Measurements from ENCODE around the gene KLHL6. TPM values are rescaled to one million over a fixed set of nuclear protein-coding genes. Genes with fewer than 3 reads are reported as not detected.

KLHL6 gene
- total RNA-seq, 4 donors from 2014 or later, result 0.26 to 2.0 (median 1.6) TPM

GRCh38 chr3:183519891-183520290, 35.6 kb downstream of the KLHL6 start:
- H3K27ac ChIP-seq, result no peak overlapping the region
- no peak overlapping the region for H3K4me3 ChIP-seq
- no peaks in the 10 kb centered on the region for H3K9me3 ChIP-seq
- no peak for DNase-seq
- H3K36me3 ChIP-seq, result no peaks in the 10 kb centered on the region
- TF ChIP-seq POLR2A (IDR thresholded peaks at IDR 0.05), result no peak
- TF ChIP-seq, protein P1, sequence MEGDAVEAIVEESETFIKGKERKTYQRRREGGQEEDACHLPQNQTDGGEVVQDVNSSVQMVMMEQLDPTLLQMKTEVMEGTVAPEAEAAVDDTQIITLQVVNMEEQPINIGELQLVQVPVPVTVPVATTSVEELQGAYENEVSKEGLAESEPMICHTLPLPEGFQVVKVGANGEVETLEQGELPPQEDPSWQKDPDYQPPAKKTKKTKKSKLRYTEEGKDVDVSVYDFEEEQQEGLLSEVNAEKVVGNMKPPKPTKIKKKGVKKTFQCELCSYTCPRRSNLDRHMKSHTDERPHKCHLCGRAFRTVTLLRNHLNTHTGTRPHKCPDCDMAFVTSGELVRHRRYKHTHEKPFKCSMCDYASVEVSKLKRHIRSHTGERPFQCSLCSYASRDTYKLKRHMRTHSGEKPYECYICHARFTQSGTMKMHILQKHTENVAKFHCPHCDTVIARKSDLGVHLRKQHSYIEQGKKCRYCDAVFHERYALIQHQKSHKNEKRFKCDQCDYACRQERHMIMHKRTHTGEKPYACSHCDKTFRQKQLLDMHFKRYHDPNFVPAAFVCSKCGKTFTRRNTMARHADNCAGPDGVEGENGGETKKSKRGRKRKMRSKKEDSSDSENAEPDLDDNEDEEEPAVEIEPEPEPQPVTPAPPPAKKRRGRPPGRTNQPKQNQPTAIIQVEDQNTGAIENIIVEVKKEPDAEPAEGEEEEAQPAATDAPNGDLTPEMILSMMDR (IDR thresholded peaks at IDR 0.05), result no peak
- intact Hi-C loops (cut with DNase I; ENCODE audit: low total_unique reads), result no loop called here
- H3K27me3 ChIP-seq, result no peaks in the 10 kb centered on the region
- H3K4me1 ChIP-seq, result no peaks in the 10 kb centered on the region

- H3K27ac ChIP-seq, result no peak overlapping the region
- H3K36me3 ChIP-seq, result no peaks in the 10 kb centered on the region
- H3K27me3 ChIP-seq, result no peaks in the 10 kb centered on the region
- TF ChIP-seq POLR2A (IDR thresholded peaks at IDR 0.05), result no peak
- TF ChIP-seq, protein P1 (IDR thresholded peaks at IDR 0.05), result no peak
- H3K9me3 ChIP-seq, result no peaks in the 10 kb centered on the region
- no peaks in the 10 kb centered on the region for H3K4me1 ChIP-seq
- no peak for DNase-seq
- intact Hi-C loops (cut with DNase I; ENCODE audit: low total_unique reads), result no loop called here
- no peak overlapping the region for H3K4me3 ChIP-seq
Observed at GRCh38 chr3:183518491-183519251, 36.8 kb downstream of the KLHL6 start.

DNA sequence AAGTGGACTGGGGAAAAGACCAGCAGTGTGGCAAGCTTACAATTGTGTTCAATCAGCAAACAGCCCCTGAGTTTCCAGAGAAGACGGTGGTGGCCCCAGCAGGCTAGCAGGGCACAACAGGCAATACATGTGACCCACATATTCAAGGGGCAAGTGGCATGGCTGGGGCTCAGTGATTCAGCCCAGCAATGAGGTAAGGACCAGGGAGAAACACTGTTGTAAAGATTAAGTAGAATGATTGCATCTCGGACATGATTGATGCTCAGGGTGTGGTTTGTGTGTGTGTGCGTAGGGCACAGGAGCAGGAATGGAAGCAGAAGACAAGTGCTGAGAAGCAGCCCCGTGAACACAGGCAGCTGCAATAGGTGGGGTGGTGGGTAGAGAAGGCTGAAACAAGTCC, 37.9 kb downstream of the KLHL6 start:
- H3K4me1 ChIP-seq, result no peaks in the 10 kb centered on the region
- intact Hi-C loops (cut with DNase I; ENCODE audit: low total_unique reads), result no loop called here
- H3K27ac ChIP-seq, result no peak overlapping the region
- H3K4me3 ChIP-seq, result no peak overlapping the region
- no peaks in the 10 kb centered on the region for H3K9me3 ChIP-seq
- no peak for DNase-seq
- TF ChIP-seq, protein P1 (IDR thresholded peaks at IDR 0.05), result no peak
- no peak for TF ChIP-seq POLR2A (IDR thresholded peaks at IDR 0.05)
- no peaks in the 10 kb centered on the region for H3K36me3 ChIP-seq
- H3K27me3 ChIP-seq, result no peaks in the 10 kb centered on the region

DNA sequence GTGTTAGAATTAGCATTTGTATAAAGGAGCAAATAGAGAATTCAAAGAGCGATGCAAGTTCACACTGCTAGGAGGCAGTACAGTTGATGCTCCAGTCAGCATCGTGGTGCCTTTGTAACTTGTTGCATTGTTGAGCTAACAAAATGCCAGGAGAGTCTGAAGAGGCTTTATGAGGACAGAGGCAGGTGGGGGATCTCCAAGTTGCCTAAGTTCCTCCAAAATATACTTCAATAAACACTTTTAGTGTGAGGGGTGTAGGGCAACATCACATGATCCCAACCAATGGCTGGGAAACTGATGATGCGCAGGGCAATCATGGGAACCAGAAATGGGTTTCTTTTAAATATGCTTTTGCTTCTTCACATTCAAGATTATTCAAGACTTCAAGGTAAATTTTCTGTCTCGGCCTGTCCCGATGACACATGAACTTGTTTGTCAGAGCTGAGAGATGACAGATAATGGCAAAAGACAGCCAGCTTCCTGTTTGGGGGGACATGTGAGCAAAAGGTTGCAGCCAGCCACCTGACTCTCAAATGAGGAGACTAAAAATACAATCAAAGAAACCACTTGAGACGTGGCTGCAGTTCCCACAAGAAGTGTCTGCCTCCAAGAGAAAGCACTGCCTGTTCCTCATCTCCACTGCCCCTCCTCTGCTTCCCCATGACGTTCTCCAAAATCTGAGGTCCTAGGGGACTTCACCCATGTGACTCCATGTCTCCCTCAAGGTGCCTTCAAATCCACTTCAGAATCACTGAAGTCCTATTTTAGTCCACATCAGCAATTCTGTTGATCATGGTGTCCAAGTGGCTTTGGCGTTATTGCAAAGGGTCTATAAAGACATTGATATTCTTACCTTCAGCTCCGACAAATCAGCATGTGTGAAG, 39.3 kb downstream of the KLHL6 start:
- Histone ChIP-seq H3K36me3 (no peaks in the 10 kb centered on the region), H3K4me1 (no peaks in the 10 kb centered on the region), H3K27me3 (no peaks in the 10 kb centered on the region), H3K9me3 (no peaks in the 10 kb centered on the region), H3K27ac (no peak overlapping the region), H3K4me3 (no peak overlapping the region)
- intact Hi-C loops (cut with DNase I; ENCODE audit: low total_unique reads), result no loop called here
- no peak for TF ChIP-seq POLR2A (IDR thresholded peaks at IDR 0.05)
- TF ChIP-seq, protein P1 (IDR thresholded peaks at IDR 0.05), result no peak
- DNase-seq, result no peak

GRCh38 chr3:183514021-183514420, 41.5 kb downstream of the KLHL6 start:
- Histone ChIP-seq H3K4me3 (no peak overlapping the region), H3K36me3 (no peaks in the 10 kb centered on the region), H3K9me3 (no peaks in the 10 kb centered on the region), H3K27ac (no peak overlapping the region), H3K27me3 (no peaks in the 10 kb centered on the region), H3K4me1 (no peaks in the 10 kb centered on the region)
- no peak for TF ChIP-seq POLR2A (IDR thresholded peaks at IDR 0.05)
- TF ChIP-seq, protein P1 (IDR thresholded peaks at IDR 0.05), result no peak
- no peak for DNase-seq
- intact Hi-C loops (cut with DNase I; ENCODE audit: low total_unique reads), result no loop called here
